Ureter (tissue), 1 donor: ENCODE results near the gene FHOD3. TPM values are rescaled to one million over a fixed set of nuclear protein-coding genes. Genes with fewer than 3 reads are reported as not detected.

Experiments
- DNase-seq: peaks from one replicate; pipeline ENCODE4 v3.0.0-alpha.2; 2020; ENCODE audit warnings: low spot score
- total RNA-seq: library from RNA; stranded (reverse); gene quantifications from one replicate; pipeline ENCODE4 v1.2.4, GENCODE V29; 2023
- donor health status: DM: yes; HTN: yes; CAD: no.

Gene FHOD3
- total RNA-seq, 1 donor from 2014 or later = 25.7 TPM

GRCh38 chr18:36593641-36594040 is 296.1 kb downstream of the FHOD3 start:
- no peak for DNase-seq

- no peak for DNase-seq
Measured at GRCh38 chr18:36594621-36595020, 297.1 kb downstream of the FHOD3 start.

- DNase-seq = no peak
Measured at GRCh38 chr18:36595046-36595817, 297.7 kb downstream of the FHOD3 start.

GRCh38 chr18:36595818-36596215 is 298.3 kb downstream of the FHOD3 start:
- no peak for DNase-seq

- DNase-seq = no peak
Measured at GRCh38 chr18:36597636-36598035, 300.1 kb downstream of the FHOD3 start.

DNA sequence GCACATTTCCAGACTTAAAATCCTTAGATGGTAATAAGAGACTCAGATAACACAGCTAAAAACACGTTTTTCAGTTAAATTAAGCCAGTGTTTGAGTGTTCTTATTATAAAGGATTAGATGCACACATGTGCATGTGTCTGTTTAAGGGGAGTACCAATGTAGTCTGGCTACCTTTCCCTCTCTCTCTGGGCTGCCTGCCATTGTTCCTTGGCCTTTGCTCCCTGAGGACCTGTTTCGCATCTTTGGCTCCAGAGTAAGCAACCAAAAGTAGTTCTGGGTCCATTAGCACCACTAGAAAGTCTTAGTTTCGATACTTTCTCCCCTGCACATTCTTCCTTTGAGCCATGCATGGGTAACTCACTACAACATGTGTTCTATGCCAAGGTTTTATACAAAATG is 303.0 kb downstream of the FHOD3 start:
- DNase-seq = no peak

GRCh38 chr18:36601316-36601715 is 303.8 kb downstream of the FHOD3 start:
- DNase-seq = no peak

- DNase-seq = no peak
Measured at GRCh38 chr18:36602071-36602470, 304.6 kb downstream of the FHOD3 start.

GRCh38 chr18:36602620-36603019 is 305.1 kb downstream of the FHOD3 start:
- no peak for DNase-seq

DNA sequence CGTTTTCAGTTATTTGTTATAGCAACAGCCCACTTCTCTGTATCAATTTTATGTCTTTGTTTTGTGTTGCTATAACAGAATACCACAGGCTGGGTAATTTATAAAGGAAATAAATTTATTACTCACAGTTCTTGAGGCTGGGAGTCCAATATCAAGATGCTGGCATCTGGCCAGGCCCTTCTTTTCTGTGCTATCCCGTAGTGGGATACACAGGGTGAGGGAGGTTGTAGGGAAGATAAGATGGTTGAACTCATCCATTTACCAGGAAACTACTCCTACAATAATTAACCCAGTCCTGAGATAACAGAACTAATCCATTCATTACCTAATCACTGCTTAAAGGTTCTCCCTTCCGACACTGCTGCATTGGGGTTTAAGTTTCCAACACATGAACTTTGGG is 310.6 kb downstream of the FHOD3 start:
- DNase-seq = no peak

DNA sequence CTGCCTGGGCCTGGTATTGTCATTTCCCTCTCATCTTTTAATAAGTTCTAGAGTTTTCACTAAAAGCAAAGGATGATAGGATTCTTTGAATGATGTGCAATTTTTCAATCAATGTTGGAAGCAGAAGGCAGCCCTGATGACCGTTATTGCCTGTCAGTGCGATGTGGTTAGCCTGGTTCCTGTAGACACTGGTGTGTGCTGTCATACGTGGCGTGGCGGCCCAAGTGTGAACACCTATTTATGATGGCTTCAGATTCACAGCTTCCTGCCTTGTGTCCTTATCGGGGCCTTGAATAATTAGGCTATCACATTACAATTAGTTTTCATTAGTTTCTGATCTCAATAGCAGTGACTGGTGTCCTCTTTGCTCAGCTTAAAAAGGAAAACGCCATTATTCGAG is 312.7 kb downstream of the FHOD3 start:
- no peak for DNase-seq

DNA sequence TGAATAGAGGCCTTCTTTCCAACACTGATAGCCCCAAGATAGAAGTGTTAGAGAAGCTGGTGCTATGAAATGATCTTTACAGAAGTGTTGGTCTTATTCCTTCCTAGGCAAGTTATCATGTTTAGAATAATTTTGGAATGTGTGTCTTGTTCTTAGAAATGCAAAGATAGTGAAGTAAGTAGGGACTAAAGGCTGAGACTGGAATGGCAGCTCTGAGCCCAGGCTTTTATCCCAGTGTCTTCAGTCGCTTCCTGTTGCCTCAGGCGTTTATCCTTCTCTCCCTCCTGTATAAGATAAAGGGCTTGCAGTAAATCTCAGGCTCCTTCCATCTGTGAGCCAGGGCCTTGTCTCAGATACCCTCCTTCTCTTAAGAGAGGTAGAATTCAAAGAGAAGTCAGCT is 313.1 kb downstream of the FHOD3 start:
- no peak for DNase-seq

DNA sequence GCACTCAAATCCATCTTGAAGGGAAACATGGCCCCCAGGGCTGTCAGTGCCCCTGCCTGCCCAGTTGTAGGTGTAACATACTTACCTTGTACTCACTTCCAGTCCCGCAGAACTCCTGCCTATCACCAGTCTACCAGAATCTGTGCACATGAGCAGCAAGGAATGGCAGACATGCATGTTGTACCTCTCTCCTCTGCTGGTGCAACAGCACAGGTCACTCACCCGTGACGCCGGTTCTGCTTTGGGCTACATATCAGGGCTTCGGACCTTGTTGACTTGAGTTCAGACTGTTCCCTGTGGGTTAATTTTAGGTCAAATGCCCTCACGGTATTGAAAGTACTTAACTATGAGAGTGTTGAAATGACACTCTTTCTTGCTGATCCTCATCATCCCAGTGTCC is 315.6 kb downstream of the FHOD3 start:
- DNase-seq = no peak

GRCh38 chr18:36613810-36614209 is 316.3 kb downstream of the FHOD3 start:
- DNase-seq = no peak

GRCh38 chr18:36620788-36621187 is 323.3 kb downstream of the FHOD3 start:
- no peak for DNase-seq

DNA sequence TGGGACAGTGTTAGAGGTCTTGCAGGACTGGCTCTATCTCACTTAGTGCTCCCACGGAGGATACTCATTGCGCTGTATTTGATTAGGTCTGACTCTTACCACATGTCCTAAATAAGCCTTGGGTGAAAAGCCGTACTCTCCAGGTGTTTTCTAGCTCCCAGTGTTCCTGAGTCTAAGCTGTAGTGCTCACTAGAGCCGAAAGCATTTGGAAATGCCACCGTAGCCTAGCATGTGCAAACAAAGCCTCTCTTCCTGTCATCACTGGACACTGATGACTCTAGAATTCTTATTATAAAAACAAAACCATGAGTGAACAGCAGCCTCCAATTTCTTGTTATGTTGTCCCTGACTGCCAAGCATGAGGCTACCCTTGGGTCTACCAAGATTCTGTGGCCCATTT is 325.1 kb downstream of the FHOD3 start:
- no peak for DNase-seq

GRCh38 chr18:36623091-36623490 is 325.6 kb downstream of the FHOD3 start:
- no peak for DNase-seq

- no peak for DNase-seq
Measured at GRCh38 chr18:36623681-36624190, 326.2 kb downstream of the FHOD3 start.

GRCh38 chr18:36624451-36625167 is 327.1 kb downstream of the FHOD3 start:
- no peak for DNase-seq

DNA sequence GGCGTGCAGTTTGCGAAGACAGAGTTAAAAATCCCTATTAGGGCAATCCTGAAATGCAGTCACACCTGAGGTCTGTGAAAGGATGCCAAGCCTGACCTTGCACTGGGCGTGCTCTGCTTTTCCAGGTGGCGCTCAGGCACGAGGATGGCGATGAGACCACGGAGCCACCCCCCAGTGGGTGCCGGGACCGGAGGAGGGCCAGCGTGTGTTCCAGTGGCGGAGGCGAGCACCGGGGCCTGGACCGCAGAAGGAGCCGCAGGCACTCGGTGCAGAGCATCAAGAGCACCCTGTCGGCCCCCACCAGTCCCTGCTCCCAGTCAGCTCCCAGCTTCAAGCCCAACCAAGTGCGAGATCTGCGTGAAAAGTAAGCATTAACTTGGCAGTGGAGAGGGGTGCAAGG is 327.9 kb downstream of the FHOD3 start:
- DNase-seq = no peak

- DNase-seq = no peak
Measured at GRCh38 chr18:36627637-36628036, 330.1 kb downstream of the FHOD3 start.

- no peak for DNase-seq
Measured at GRCh38 chr18:36628435-36629137, 331.1 kb downstream of the FHOD3 start.

DNA sequence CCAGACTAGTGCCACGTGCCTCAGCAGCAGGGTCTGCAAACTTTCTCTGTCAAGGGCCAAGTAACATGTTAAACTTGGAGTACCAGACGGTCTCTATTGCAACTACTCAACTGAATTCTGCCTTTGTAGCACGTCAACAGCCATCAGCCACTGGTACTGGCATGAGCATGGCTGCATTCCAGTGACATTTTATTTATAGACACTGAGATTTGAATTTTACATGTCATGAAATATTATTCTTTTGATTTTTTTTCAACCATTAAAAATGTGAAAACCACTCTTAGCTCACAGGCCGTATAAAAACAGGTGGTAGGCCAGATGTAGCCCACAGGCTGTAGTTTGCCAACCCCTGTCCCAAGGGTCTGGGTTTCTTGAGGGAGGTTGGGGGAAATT is 331.6 kb downstream of the FHOD3 start:
- no peak for DNase-seq
